Esophagus squamous epithelium (tissue), 5 donors: Measurements from ENCODE around the gene TYW3. TPM values are rescaled to one million over a fixed set of nuclear protein-coding genes. Genes with fewer than 3 reads are reported as not detected.

Experiments used
- DNase-seq: peaks from one replicate; lab custom pipeline; 2025; lab: John Stamatoyannopoulos, UW
- H3K27ac ChIP-seq, 4 donors: fragments of 200-600 bp; sonication (generic); one replicate each; pipeline ENCODE4 v1.5.1; 2016 to 2019; ENCODE audit warnings: mild to moderate bottlenecking in 1 of 4
- H3K27me3 ChIP-seq, 4 donors: fragments of 200-600 bp; sonication (generic); 1 replicate in 3 of 4; 2 replicates in 1 of 4; pipeline versions ENCODE4 v1.5.1 to v1.6.0; 2017 to 2021; ENCODE audit warnings: antibody characterized with exemption in 1 of 4
- H3K36me3 ChIP-seq, 3 donors: fragments of 200-600 bp; sonication (generic); one replicate each; pipeline ENCODE4 v1.5.1; 2016 to 2019
- H3K4me1 ChIP-seq, 3 donors: fragments of 200-600 bp; sonication (generic); one replicate each; pipeline ENCODE4 v1.5.1; 2017 to 2019
- H3K4me3 ChIP-seq, 4 donors: fragments of 200-600 bp; sonication (generic); 1 replicate in 3 of 4; 2 replicates in 1 of 4; pipeline ENCODE4 v1.5.1; 2016 to 2019; ENCODE audit warnings: mild to moderate bottlenecking in 2 of 4, moderate library complexity in 1 of 4
- H3K9me3 ChIP-seq, 3 donors: fragments of 200-600 bp; sonication (generic); one replicate each; pipeline ENCODE4 v1.5.1; 2016 to 2019
- CTCF ChIP-seq, 6 experiments: fragments of 450-650 bp in 4 of 6; fragments of 200-600 bp in 2 of 6; sonication (generic) in 2 of 6; IDR thresholded peaks; one replicate each; pipeline ENCODE4 v1.5.1; 2016 to 2019; ENCODE audit warnings: antibody characterized with exemption in 6 of 6, mild to moderate bottlenecking in 4 of 6, moderate library complexity in 4 of 6
- POLR2A ChIP-seq, 4 donors: fragments of 450-650 bp; IDR thresholded peaks; one replicate each; pipeline ENCODE4 v1.6.1; 2017; ENCODE audit warnings: antibody characterized with exemption in 4 of 4, mild to moderate bottlenecking in 4 of 4, moderate library complexity in 3 of 4
- WGBS, 2 donors: methylation state at CpG; one replicate each; pipeline ENCODE4 v1.1.5; 2018; 5-methylcytosine and 5-hydroxymethylcytosine counted together
- intact Hi-C: fragments of 100-400 bp; cut with DNase I; formaldehyde crosslinking; loops from one replicate; pipeline ENCODE4 v1.15.0; 2022
- total RNA-seq, 4 donors: library from RNA; depleted of rRNA; stranded (reverse); fragments of >200 nt; gene quantifications; one replicate each; pipeline ENCODE4 v1.1.0, GENCODE V29; 2016
- donor health status: DM: yes; HTN: yes; CAD: no.

TYW3 gene, protein sequence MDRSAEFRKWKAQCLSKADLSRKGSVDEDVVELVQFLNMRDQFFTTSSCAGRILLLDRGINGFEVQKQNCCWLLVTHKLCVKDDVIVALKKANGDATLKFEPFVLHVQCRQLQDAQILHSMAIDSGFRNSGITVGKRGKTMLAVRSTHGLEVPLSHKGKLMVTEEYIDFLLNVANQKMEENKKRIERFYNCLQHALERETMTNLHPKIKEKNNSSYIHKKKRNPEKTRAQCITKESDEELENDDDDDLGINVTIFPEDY
- 10 to 100 TPM in 3 of 4 donors, 1 to 10 TPM in 1; 6.7 to 19.6 (median 12.3) TPM for total RNA-seq

DNA sequence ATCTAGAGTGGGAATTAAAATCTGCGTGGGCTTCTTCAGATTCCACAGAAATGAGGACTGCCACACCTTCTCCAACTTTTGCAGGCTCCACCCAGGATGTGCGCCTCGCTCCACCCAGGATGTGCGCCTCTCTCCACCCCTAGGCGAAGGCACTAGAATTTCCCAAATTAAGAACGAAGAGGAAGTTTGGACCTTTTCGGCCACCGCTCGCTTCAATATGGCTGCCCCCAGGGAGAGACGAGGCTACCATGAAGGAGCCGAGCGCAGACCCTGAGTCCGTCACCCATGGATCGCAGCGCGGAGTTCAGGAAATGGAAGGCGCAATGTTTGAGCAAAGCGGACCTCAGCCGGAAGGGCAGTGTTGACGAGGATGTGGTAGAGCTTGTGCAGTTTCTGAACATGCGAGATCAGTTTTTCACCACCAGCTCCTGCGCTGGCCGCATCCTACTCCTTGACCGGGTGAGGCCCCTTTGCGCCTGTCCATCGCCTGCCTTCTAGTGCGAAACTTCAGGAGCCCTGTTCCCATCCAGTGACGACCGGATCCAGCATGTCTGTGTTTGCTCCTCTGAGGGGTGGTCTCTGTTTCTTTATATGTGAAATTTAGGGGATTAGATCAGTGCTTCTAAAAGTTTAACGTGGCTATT, at the start of gene TYW3, which contains the start of gene CRYZ:
Gene TYW3, plus strand, starts transcription at position 193 of the 644 bp plus-strand sequence. Its CDS starts 93 bp downstream, at position 286.
Gene CRYZ, minus strand, starts transcription at position 91 of the 644 bp plus-strand sequence. CDS start 8,229 bp downstream, outside the sequence.
- Histone ChIP-seq H3K4me3 (peak within 1 kb of the TSS; percentile 60 to 85 (median 66)), H3K27ac (peak within 1 kb of the TSS; percentile 82 to 93 (median 86)), H3K27me3 (no peaks in the 10 kb centered on the region), H3K36me3 (peaks cover 0 to 31% (median 0%) of the 10 kb centered on the region in 3 donors), H3K9me3 (no peaks in the 10 kb centered on the region), H3K4me1 (peaks cover 20 to 51% (median 21%) of the 10 kb centered on the region in 3 donors)
- no peak for TF ChIP-seq POLR2A (IDR thresholded peaks at IDR 0.05)
- TF ChIP-seq CTCF (IDR thresholded peaks at IDR 0.05), result peak in 2 of 6 experiments; percentile 16 to 26
- 0 to 3% methylated on average over 3 to 29 of the region's 30 CpGs for WGBS, 2 donors
- intact Hi-C loops, result no loop called here
- peak; percentile 45 for DNase-seq

- no peak overlapping the region for H3K27ac ChIP-seq
- H3K36me3 ChIP-seq, result no peaks in the 10 kb centered on the region
- no peak for DNase-seq
- H3K4me3 ChIP-seq, result no peak overlapping the region
- H3K9me3 ChIP-seq, result no peaks in the 10 kb centered on the region
- TF ChIP-seq CTCF (IDR thresholded peaks at IDR 0.05) (no peak), POLR2A (IDR thresholded peaks at IDR 0.05) (no peak)
- intact Hi-C loops, result no loop called here
- H3K27me3 ChIP-seq, result no peaks in the 10 kb centered on the region
- no peaks in the 10 kb centered on the region for H3K4me1 ChIP-seq
Measured at GRCh38 chr1:74683656-74684055, 49.3 kb upstream of the TYW3 start.

GRCh38 chr1:74684301-74684700, 48.7 kb upstream of the TYW3 start:
- TF ChIP-seq POLR2A (IDR thresholded peaks at IDR 0.05), result no peak
- TF ChIP-seq CTCF (IDR thresholded peaks at IDR 0.05), result no peak
- H3K9me3 ChIP-seq, result no peaks in the 10 kb centered on the region

GRCh38 chr1:74686928-74687327, 46.0 kb upstream of the TYW3 start:
- Histone ChIP-seq H3K36me3 (no peaks in the 10 kb centered on the region), H3K4me3 (no peak overlapping the region), H3K27ac (no peak overlapping the region), H3K9me3 (no peaks in the 10 kb centered on the region), H3K4me1 (no peaks in the 10 kb centered on the region), H3K27me3 (no peaks in the 10 kb centered on the region)
- no peak for TF ChIP-seq POLR2A (IDR thresholded peaks at IDR 0.05)
- TF ChIP-seq CTCF (IDR thresholded peaks at IDR 0.05), result no peak
- intact Hi-C loops, result no loop called here
- WGBS, 2 donors, result 35 to 59% methylated on average over 4 of the region's 4 CpGs
- DNase-seq, result no peak

More at GRCh38 chr1:74684301-74684700, 48.7 kb upstream of the TYW3 start:
- no peak overlapping the region for H3K4me3 ChIP-seq
- 84 to 94% methylated on average over 2 of the region's 2 CpGs for whole genome bisulfite sequencing, 2 donors
- H3K27me3 ChIP-seq, result no peaks in the 10 kb centered on the region
- no peaks in the 10 kb centered on the region for H3K4me1 ChIP-seq
- no peaks in the 10 kb centered on the region for H3K36me3 ChIP-seq
- H3K27ac ChIP-seq, result no peak overlapping the region
- no peak for DNase-seq
- intact Hi-C loops, result no loop called here
